Measurements from ENCODE around the gene CTNNA2. TPM values are rescaled to one million over a fixed set of nuclear protein-coding genes. Genes with fewer than 3 reads are reported as not detected.

CTNNA2 gene
- polyA plus RNA-seq, 2 of the 4 experiments (the other 2 are of a cell fraction): 0.50 to 0.94 TPM

DNA sequence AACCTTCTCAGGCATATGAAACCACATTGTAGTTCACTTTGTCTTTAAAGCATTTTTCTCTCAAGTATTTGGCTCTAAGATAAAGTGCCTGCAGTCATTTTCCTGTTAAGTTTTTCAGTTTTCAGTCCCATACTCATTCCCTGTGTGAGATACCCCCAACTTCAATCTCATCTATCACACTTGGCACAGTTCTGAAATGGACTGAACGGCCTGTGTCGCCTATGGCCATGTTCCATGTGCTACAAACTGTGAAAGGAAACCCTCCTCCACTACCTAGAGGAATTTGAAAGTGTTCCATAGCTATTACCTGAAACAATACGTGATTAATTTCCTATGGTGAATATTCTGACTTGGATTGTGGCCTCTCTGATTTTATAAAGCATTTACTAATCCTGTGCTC, 319.1 kb downstream of the CTNNA2 start:
- no peak overlapping the region for H3K27ac ChIP-seq
- POLR2A ChIA-PET: no interaction called here
- FAIRE-seq (no peak), DNase-seq (ENCODE audit: low read depth in 1 of 2, low spot score in 1 of 2) (no peak), ATAC-seq (no peak)
- CTCF ChIA-PET: no interaction called here
- no peak overlapping the region for H3K4me2 ChIP-seq
- 18% methylated on average over 3 of the region's 3 CpGs for WGBS (ENCODE audit: missing lambda C conversion rate)
- no peak overlapping the region for H3K4me3 ChIP-seq
- TF ChIP-seq CBX8 (IDR thresholded peaks at IDR 0.05): no peak
- TF ChIP-seq, protein P1, sequence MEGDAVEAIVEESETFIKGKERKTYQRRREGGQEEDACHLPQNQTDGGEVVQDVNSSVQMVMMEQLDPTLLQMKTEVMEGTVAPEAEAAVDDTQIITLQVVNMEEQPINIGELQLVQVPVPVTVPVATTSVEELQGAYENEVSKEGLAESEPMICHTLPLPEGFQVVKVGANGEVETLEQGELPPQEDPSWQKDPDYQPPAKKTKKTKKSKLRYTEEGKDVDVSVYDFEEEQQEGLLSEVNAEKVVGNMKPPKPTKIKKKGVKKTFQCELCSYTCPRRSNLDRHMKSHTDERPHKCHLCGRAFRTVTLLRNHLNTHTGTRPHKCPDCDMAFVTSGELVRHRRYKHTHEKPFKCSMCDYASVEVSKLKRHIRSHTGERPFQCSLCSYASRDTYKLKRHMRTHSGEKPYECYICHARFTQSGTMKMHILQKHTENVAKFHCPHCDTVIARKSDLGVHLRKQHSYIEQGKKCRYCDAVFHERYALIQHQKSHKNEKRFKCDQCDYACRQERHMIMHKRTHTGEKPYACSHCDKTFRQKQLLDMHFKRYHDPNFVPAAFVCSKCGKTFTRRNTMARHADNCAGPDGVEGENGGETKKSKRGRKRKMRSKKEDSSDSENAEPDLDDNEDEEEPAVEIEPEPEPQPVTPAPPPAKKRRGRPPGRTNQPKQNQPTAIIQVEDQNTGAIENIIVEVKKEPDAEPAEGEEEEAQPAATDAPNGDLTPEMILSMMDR (IDR thresholded peaks at IDR 0.05): no peak
- no peak for TF ChIP-seq ZFP36 (IDR thresholded peaks at IDR 0.05; ENCODE audit: borderline replicate concordance, partially characterized antibody)
- TF ChIP-seq, protein P2, sequence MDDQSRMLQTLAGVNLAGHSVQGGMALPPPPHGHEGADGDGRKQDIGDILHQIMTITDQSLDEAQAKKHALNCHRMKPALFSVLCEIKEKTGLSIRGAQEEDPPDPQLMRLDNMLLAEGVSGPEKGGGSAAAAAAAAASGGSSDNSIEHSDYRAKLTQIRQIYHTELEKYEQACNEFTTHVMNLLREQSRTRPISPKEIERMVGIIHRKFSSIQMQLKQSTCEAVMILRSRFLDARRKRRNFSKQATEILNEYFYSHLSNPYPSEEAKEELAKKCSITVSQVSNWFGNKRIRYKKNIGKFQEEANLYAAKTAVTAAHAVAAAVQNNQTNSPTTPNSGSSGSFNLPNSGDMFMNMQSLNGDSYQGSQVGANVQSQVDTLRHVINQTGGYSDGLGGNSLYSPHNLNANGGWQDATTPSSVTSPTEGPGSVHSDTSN (IDR thresholded peaks at IDR 0.05): no peak
- TF ChIP-seq, protein P3, sequence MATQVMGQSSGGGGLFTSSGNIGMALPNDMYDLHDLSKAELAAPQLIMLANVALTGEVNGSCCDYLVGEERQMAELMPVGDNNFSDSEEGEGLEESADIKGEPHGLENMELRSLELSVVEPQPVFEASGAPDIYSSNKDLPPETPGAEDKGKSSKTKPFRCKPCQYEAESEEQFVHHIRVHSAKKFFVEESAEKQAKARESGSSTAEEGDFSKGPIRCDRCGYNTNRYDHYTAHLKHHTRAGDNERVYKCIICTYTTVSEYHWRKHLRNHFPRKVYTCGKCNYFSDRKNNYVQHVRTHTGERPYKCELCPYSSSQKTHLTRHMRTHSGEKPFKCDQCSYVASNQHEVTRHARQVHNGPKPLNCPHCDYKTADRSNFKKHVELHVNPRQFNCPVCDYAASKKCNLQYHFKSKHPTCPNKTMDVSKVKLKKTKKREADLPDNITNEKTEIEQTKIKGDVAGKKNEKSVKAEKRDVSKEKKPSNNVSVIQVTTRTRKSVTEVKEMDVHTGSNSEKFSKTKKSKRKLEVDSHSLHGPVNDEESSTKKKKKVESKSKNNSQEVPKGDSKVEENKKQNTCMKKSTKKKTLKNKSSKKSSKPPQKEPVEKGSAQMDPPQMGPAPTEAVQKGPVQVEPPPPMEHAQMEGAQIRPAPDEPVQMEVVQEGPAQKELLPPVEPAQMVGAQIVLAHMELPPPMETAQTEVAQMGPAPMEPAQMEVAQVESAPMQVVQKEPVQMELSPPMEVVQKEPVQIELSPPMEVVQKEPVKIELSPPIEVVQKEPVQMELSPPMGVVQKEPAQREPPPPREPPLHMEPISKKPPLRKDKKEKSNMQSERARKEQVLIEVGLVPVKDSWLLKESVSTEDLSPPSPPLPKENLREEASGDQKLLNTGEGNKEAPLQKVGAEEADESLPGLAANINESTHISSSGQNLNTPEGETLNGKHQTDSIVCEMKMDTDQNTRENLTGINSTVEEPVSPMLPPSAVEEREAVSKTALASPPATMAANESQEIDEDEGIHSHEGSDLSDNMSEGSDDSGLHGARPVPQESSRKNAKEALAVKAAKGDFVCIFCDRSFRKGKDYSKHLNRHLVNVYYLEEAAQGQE (IDR thresholded peaks at IDR 0.05): no peak
- TF ChIP-seq JUN (IDR thresholded peaks at IDR 0.05): no peak
- no peak for TF ChIP-seq EHMT2 (IDR thresholded peaks at IDR 0.05; ENCODE audit: low read depth)
- no peak for TF ChIP-seq EP300 (IDR thresholded peaks at IDR 0.05)
- TF ChIP-seq, protein P4, sequence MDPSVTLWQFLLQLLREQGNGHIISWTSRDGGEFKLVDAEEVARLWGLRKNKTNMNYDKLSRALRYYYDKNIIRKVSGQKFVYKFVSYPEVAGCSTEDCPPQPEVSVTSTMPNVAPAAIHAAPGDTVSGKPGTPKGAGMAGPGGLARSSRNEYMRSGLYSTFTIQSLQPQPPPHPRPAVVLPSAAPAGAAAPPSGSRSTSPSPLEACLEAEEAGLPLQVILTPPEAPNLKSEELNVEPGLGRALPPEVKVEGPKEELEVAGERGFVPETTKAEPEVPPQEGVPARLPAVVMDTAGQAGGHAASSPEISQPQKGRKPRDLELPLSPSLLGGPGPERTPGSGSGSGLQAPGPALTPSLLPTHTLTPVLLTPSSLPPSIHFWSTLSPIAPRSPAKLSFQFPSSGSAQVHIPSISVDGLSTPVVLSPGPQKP (IDR thresholded peaks at IDR 0.05; ENCODE audit: low read depth, low read length): no peak
- TF ChIP-seq GATA3 (IDR thresholded peaks at IDR 0.05; ENCODE audit: borderline replicate concordance): no peak
- no peak for TF ChIP-seq EHF (CRISPR knock-in tag; IDR thresholded peaks at IDR 0.05)
- TF ChIP-seq HDAC2 (IDR thresholded peaks at IDR 0.05): no peak
- TF ChIP-seq, protein P5, sequence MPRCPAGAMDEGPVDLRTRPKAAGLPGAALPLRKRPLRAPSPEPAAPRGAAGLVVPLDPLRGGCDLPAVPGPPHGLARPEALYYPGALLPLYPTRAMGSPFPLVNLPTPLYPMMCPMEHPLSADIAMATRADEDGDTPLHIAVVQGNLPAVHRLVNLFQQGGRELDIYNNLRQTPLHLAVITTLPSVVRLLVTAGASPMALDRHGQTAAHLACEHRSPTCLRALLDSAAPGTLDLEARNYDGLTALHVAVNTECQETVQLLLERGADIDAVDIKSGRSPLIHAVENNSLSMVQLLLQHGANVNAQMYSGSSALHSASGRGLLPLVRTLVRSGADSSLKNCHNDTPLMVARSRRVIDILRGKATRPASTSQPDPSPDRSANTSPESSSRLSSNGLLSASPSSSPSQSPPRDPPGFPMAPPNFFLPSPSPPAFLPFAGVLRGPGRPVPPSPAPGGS (IDR thresholded peaks at IDR 0.05): no peak
- TF ChIP-seq RCOR1 (IDR thresholded peaks at IDR 0.05; ENCODE audit: low read depth, low read length): no peak
- TF ChIP-seq NPAS2 (CRISPR knock-in tag; IDR thresholded peaks at IDR 0.05; ENCODE audit: borderline replicate concordance): no peak
- no peak for TF ChIP-seq FOSL2 (IDR thresholded peaks at IDR 0.05)
- no peak for TF ChIP-seq FOSL2 (CRISPR knock-in tag; IDR thresholded peaks at IDR 0.05)
- TF ChIP-seq JUNB (IDR thresholded peaks at IDR 0.05): no peak
- H3K9me3 ChIP-seq: no peaks in the 10 kb centered on the region
- H3K4me1 ChIP-seq: no peaks in the 10 kb centered on the region

All from A549 (cell line).